Upper lobe of right lung (tissue), 1 donor: Measurements from ENCODE around the gene CLCNKB. TPM values are rescaled to one million over a fixed set of nuclear protein-coding genes. Genes with fewer than 3 reads are reported as not detected.

Source experiments
- ATAC-seq: fragments of 200-7000 bp; cut with Tn5 transposase; one replicate; pipeline ENCODE4 v1.9.1; 2020; ENCODE audit warnings: mild to moderate bottlenecking, moderate library complexity
- DNase-seq: peaks from one replicate; pipeline ENCODE4 v3.0.0-alpha.2; 2020
- H3K27ac ChIP-seq: fragments of 200-600 bp; one replicate; pipeline ENCODE4 v1.8.0; 2022
- H3K27me3 ChIP-seq: fragments of 200-600 bp; one replicate; pipeline ENCODE4 v1.8.0; 2022; ENCODE audit warnings: mild to moderate bottlenecking
- H3K36me3 ChIP-seq: fragments of 200-600 bp; one replicate; pipeline ENCODE4 v1.8.0; 2022
- H3K4me1 ChIP-seq: fragments of 200-600 bp; one replicate; pipeline ENCODE4 v1.8.0; 2022
- H3K4me3 ChIP-seq: fragments of 200-600 bp; one replicate; pipeline ENCODE4 v1.8.0; 2022; ENCODE audit warnings: mild to moderate bottlenecking
- H3K9me3 ChIP-seq: fragments of 200-600 bp; one replicate; pipeline ENCODE4 v1.8.0; 2022
- intact Hi-C: fragments of 100-400 bp; cut with DNase I; formaldehyde crosslinking; loops from one replicate; pipeline ENCODE4 v1.11.0; 2022
- total RNA-seq: library from RNA; stranded (reverse); fragmentation: NEBNext Ultra II Directional; extraction: Animal tissue kit (Norgen Biotek cat#: 25700); gene quantifications from one replicate; pipeline ENCODE4 v1.2.1, GENCODE V29; 2021
- TF ChIP-seq, protein P1 (sequence below): fragments of 200-600 bp; IDR thresholded peaks from one replicate; pipeline ENCODE4 v1.8.0; 2022; ENCODE audit warnings: antibody characterized with exemption
- donor health status: DM: no; HTN: yes; CAD: no; lungs with severe emphysema.

Gene CLCNKB
- total RNA-seq, 1 donor from 2014 or later: 0.35 TPM

DNA sequence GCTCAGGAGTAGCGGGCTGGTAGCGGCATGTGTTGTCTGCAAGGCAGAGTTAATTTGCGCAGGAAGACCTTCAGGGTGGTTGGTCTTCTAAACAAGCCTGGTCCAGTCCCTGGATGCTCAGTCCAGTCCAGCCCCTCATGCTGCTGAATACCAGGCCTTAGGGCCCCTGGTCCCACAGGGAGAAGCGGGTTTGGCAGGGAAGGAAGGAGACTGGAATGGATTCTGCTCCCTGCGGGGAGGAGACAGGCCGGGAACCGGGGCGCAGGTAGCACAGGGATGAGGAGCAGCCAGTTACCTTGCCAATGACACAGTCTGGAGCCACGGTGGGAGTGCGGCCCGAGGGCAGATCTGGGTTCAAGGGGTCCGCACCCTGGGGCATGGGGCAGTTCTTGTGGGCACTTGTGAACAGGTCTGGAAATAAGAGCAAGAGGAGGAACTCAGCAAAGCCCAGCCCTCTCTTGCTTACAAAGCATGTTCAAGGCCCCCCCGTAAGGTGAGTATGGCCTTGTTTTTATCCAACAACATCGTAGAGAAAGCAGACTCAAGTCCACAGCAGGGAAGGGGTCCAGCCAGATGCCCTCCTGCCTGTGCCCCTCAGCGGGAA lies 19.7 kb downstream of the CLCNKB start:
- no peaks in the 10 kb centered on the region for H3K9me3 ChIP-seq
- intact Hi-C loops: no loop called here
- TF ChIP-seq, protein P1, sequence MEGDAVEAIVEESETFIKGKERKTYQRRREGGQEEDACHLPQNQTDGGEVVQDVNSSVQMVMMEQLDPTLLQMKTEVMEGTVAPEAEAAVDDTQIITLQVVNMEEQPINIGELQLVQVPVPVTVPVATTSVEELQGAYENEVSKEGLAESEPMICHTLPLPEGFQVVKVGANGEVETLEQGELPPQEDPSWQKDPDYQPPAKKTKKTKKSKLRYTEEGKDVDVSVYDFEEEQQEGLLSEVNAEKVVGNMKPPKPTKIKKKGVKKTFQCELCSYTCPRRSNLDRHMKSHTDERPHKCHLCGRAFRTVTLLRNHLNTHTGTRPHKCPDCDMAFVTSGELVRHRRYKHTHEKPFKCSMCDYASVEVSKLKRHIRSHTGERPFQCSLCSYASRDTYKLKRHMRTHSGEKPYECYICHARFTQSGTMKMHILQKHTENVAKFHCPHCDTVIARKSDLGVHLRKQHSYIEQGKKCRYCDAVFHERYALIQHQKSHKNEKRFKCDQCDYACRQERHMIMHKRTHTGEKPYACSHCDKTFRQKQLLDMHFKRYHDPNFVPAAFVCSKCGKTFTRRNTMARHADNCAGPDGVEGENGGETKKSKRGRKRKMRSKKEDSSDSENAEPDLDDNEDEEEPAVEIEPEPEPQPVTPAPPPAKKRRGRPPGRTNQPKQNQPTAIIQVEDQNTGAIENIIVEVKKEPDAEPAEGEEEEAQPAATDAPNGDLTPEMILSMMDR: no peak
- no peak overlapping the region for H3K4me3 ChIP-seq
- no peaks in the 10 kb centered on the region for H3K36me3 ChIP-seq
- ATAC-seq (no peak), DNase-seq (no peak)
- H3K4me1 ChIP-seq: no peaks in the 10 kb centered on the region
- H3K27ac ChIP-seq: no peak overlapping the region
- no peaks in the 10 kb centered on the region for H3K27me3 ChIP-seq

DNA sequence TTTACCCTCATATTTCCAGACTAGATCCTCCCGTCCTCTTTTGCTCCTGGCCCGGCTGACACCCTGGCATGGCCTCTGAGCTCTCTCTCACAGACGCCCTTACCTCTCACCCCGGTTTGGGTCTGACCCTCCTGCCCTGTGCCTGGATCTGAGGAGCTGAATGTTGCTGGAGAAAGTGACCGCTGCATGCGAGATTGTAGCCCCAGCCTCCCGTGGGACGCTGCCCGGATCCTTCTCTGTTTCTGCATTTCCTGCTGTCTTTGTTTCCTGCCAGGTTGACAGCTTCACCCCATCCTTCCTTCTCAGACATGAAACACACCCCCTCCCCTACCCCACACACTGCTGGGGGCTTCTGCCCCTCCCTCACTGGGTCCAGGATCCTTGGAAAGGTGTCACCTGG lies 20.3 kb downstream of the CLCNKB start:
- Histone ChIP-seq H3K36me3 (no peaks in the 10 kb centered on the region), H3K27ac (no peak overlapping the region), H3K4me1 (no peaks in the 10 kb centered on the region), H3K9me3 (no peaks in the 10 kb centered on the region), H3K27me3 (no peaks in the 10 kb centered on the region), H3K4me3 (no peak overlapping the region)
- no peak for ATAC-seq
- DNase-seq: no peak
- TF ChIP-seq, protein P1: no peak
- intact Hi-C loops: no loop called here

DNA sequence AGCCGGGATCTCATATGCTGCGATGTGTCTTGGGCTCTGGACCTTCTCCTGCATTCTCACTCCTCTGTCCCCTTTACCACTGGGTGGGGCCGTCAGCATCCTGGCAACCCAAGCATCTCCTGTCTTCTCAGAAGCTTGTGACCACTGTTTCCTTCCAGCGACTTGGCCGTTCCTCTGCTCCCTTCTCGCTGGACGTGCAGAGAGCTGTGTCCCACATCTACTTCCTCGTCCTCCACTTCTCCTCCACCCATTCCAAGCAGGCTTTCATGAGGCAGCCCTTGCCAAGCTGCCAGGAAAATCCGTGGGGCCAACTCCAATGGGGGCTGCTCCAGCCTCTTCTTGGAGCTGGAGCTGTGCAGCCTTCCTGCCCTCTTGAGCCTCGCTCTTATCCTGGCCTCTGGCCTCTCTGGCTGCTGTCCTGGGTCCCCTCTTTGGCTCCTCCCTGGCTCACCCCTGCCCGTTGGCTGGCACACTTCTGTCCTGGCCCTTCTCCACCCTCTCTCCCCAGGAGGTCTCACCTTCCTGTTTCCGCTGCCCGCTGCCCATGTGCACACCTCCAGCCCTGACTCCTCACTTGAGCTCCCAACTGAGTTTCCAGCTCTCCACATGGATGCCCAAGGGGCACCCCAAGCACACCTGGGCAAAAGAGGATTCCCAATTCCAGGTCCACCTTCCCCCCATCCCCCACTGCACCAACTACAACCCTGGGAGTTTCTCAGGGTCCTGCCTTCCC lies 21.1 kb downstream of the CLCNKB start:
- Histone ChIP-seq H3K27me3 (no peaks in the 10 kb centered on the region), H3K4me3 (no peak overlapping the region), H3K9me3 (no peaks in the 10 kb centered on the region), H3K36me3 (no peaks in the 10 kb centered on the region), H3K4me1 (no peaks in the 10 kb centered on the region), H3K27ac (no peak overlapping the region)
- TF ChIP-seq, protein P1: no peak
- no peak for ATAC-seq
- DNase-seq: no peak
- intact Hi-C loops: no loop called here

DNA sequence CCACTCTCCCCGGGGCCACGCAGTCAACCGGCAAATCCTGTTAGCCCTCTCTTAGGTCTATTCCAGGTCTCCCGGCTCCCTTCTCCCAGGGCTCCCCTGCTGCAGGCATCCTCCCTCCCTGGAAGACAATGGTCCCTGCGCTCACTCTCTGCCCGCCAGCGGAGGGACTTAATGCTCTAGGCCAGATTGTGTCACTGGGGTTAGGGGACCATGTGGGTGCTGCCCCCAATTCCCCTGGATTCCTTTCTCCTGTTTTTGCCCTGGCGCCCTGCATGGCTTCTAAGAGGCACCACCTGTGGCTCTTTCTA lies 21.6 kb downstream of the CLCNKB start:
- H3K9me3 ChIP-seq: no peaks in the 10 kb centered on the region
- ATAC-seq (no peak), DNase-seq (no peak)
- intact Hi-C loops: no loop called here
- H3K4me1 ChIP-seq: no peaks in the 10 kb centered on the region
- H3K27me3 ChIP-seq: no peaks in the 10 kb centered on the region
- TF ChIP-seq, protein P1: no peak
- no peak overlapping the region for H3K4me3 ChIP-seq
- no peak overlapping the region for H3K27ac ChIP-seq
- no peaks in the 10 kb centered on the region for H3K36me3 ChIP-seq

DNA sequence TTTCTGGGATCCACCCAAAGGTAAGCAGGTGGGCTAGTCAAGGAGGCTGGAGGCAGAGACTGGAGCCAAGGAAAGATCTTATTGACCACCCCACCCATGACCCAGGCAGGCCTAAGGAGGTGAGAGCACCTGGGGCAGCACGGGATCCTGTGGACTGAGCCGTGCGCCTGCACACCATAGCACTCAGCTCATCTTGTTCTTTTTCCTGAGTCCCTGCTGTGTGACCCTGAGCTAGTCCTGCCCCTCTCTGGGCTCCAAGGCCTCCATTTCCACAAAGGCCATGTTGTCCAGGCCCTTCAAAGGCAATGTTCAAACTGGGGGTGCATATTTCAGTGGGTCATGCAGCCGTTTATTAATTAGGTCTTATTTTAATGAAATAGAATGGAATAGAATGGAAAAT lies 22.7 kb downstream of the CLCNKB start:
- H3K9me3 ChIP-seq: no peaks in the 10 kb centered on the region
- no peaks in the 10 kb centered on the region for H3K4me1 ChIP-seq
- DNase-seq (no peak), ATAC-seq (no peak)
- H3K36me3 ChIP-seq: no peaks in the 10 kb centered on the region
- TF ChIP-seq, protein P1: no peak
- intact Hi-C loops: no loop called here
- H3K27ac ChIP-seq: no peak overlapping the region
- no peaks in the 10 kb centered on the region for H3K27me3 ChIP-seq
- H3K4me3 ChIP-seq: no peak overlapping the region
